Measurements from ENCODE around the gene SGMS1.
A peak's percentile ranks its signal among the peaks of the same experiment; 100 is the strongest.
"Not testable (repeated sequence)": the region's sequence is repeated elsewhere in the genome, so short reads cannot be mapped to it uniquely, and the experiment has no call there.

Gene SGMS1
- total RNA-seq = 48.6 to 53.1 (median 52.1) reads per million in 4 donors

GRCh38 chr10:50623663-50624412, at the start of gene SGMS1:
TSS of gene SGMS1 (minus strand) at chr10:50623956. CDS start at chr10:50344114, 279,842 bp downstream.
- peak; percentile 61 to 85 (median 64) for DNase-seq

- DNase-seq = peak in 1 of 5 donors; percentile 86
Measured at GRCh38 chr10:50672152-50672551, 48.4 kb upstream of the SGMS1 start.

- DNase-seq = not testable (repeated sequence)
Measured at GRCh38 chr10:50671645-50672044, 47.9 kb upstream of the SGMS1 start.

GRCh38 chr10:50669957-50670356, 46.2 kb upstream of the SGMS1 start:
- not testable (repeated sequence) for DNase-seq

GRCh38 chr10:50667353-50667752, 43.6 kb upstream of the SGMS1 start:
- not testable (repeated sequence) for DNase-seq

- not testable (repeated sequence) for DNase-seq
Measured at GRCh38 chr10:50662420-50662819, 38.7 kb upstream of the SGMS1 start.

GRCh38 chr10:50661563-50661962, 37.8 kb upstream of the SGMS1 start:
- not testable (repeated sequence) for DNase-seq

- DNase-seq = peak in 3 of 5 donors; percentile 13 to 72 (median 54)
Measured at GRCh38 chr10:50659865-50660730, 36.3 kb upstream of the SGMS1 start.

- not testable (repeated sequence) for DNase-seq
Measured at GRCh38 chr10:50659016-50659864, 35.5 kb upstream of the SGMS1 start.

- DNase-seq = no peak
Measured at GRCh38 chr10:50658165-50658564, 34.4 kb upstream of the SGMS1 start.

- DNase-seq = no peak
Measured at GRCh38 chr10:50653758-50654157, 30.0 kb upstream of the SGMS1 start.

GRCh38 chr10:50653142-50653541, 29.4 kb upstream of the SGMS1 start:
- DNase-seq = peak in 1 of 5 donors; percentile 37

GRCh38 chr10:50651808-50652207, 28.1 kb upstream of the SGMS1 start:
- DNase-seq = no peak

- no peak for DNase-seq
Measured at GRCh38 chr10:50650481-50650880, 26.7 kb upstream of the SGMS1 start.

- DNase-seq = no peak
Measured at GRCh38 chr10:50648935-50649227, 25.1 kb upstream of the SGMS1 start.

GRCh38 chr10:50648089-50648934, 24.6 kb upstream of the SGMS1 start:
- DNase-seq = no peak

- DNase-seq = not testable (repeated sequence)
Measured at GRCh38 chr10:50647350-50647749, 23.6 kb upstream of the SGMS1 start.

GRCh38 chr10:50645236-50645635, 21.5 kb upstream of the SGMS1 start:
- no peak for DNase-seq

- DNase-seq = no peak
Measured at GRCh38 chr10:50641626-50642025, 17.9 kb upstream of the SGMS1 start.

- no peak for DNase-seq
Measured at GRCh38 chr10:50640238-50640637, 16.5 kb upstream of the SGMS1 start.

GRCh38 chr10:50636618-50637579, 13.1 kb upstream of the SGMS1 start:
- DNase-seq = peak in 1 of 5 donors; percentile 86
